CD4-positive, alpha-beta memory T cell (primary cell): Measurements from ENCODE around the gene ERAL1. TPM values are rescaled to one million over a fixed set of nuclear protein-coding genes. Genes with fewer than 3 reads are reported as not detected.
"Not testable (repeated sequence)": the region's sequence is repeated elsewhere in the genome, so short reads cannot be mapped to it uniquely, and the experiment has no call there.

Experiments used
- CTCF ChIA-PET: fragments of 350-600 bp; sonication (Branson Sonifier 250); formaldehyde crosslinking; loops from one replicate; lab custom pipeline; 2021; ENCODE audit warnings: inconsistent platforms; ENCODE audit not compliant: partially characterized antibody; lab: Charles Lee
- POLR2A ChIA-PET: fragments of 350-600 bp; sonication (Branson Sonifier 250); formaldehyde crosslinking; loops from one replicate; lab custom pipeline; 2021; ENCODE audit not compliant: partially characterized antibody; lab: Charles Lee
- DNase-seq, 5 donors: peaks; one replicate each; pipeline versions ENCODE4 v3.0.0 to v3.0.0-alpha.2; 2020 to 2022; ENCODE audit warnings: mixed read lengths in 1 of 5
- H3K27ac ChIP-seq: one replicate; pipeline ENCODE4 v1.7.0; 2013; ENCODE audit warnings: low read depth, low read length
- H3K27me3 ChIP-seq: 2 replicates; pipeline ENCODE4 v1.7.0; 2013; ENCODE audit warnings: mild to moderate bottlenecking, low read length, moderate library complexity; ENCODE audit not compliant: insufficient read depth
- H3K36me3 ChIP-seq: 2 replicates; pipeline ENCODE4 v1.7.0; 2013; ENCODE audit warnings: mild to moderate bottlenecking, low read length, moderate library complexity; ENCODE audit not compliant: insufficient read depth
- H3K4me1 ChIP-seq: 2 replicates; pipeline ENCODE4 v1.7.0; 2013; ENCODE audit warnings: mild to moderate bottlenecking, low read length, moderate library complexity; ENCODE audit not compliant: insufficient read depth
- H3K4me3 ChIP-seq, 2 donors: one replicate each; pipeline ENCODE4 v1.7.0; 2013; ENCODE audit warnings: low read length in 2 of 2, mild to moderate bottlenecking in 1 of 2
- H3K9me3 ChIP-seq, 2 donors: one replicate each; pipeline ENCODE4 v1.7.0; 2013; ENCODE audit warnings: low read length in 2 of 2, control low read depth in 1 of 2; ENCODE audit not compliant: control insufficient read depth in 1 of 2
- H3K27ac Mint-ChIP-seq, 7 donors: one replicate each; pipeline ENCODE4 v1.8.0; 2020 to 2021; ENCODE audit warnings: mixed read lengths in 7 of 7, mild to moderate bottlenecking in 6 of 7, inconsistent platforms in 3 of 7, moderate library complexity in 3 of 7
- H3K27me3 Mint-ChIP-seq, 2 donors: one replicate each; pipeline ENCODE4 v1.8.0; 2020 to 2021; ENCODE audit warnings: mixed read lengths in 2 of 2
- H3K36me3 Mint-ChIP-seq, 2 donors: one replicate each; pipeline ENCODE4 v1.8.0; 2020 to 2021; ENCODE audit warnings: mixed read lengths in 2 of 2, inconsistent platforms in 1 of 2, mild to moderate bottlenecking in 1 of 2
- H3K4me1 Mint-ChIP-seq, 4 donors: one replicate each; pipeline ENCODE4 v1.8.0; 2020 to 2021; ENCODE audit warnings: mixed read lengths in 4 of 4, mild to moderate bottlenecking in 1 of 4
- H3K4me3 Mint-ChIP-seq, 8 donors: one replicate each; pipeline ENCODE4 v1.8.0; 2020 to 2021; ENCODE audit warnings: mixed read lengths in 8 of 8, mild to moderate bottlenecking in 7 of 8, moderate library complexity in 6 of 8, inconsistent platforms in 3 of 8
- H3K9me3 Mint-ChIP-seq, 8 donors: one replicate each; pipeline ENCODE4 v1.8.0; 2020 to 2021; ENCODE audit warnings: mixed read lengths in 8 of 8, mild to moderate bottlenecking in 5 of 8, inconsistent platforms in 3 of 8, moderate library complexity in 1 of 8
- intact Hi-C: fragments of 100-400 bp; cut with micrococcal nuclease; formaldehyde crosslinking; loops from one replicate; pipeline ENCODE4 v1.15.1; 2023
- polyA plus RNA-seq, 2 donors: library from polyadenylated mRNA; unstranded; fragments of 300-500 nt; fragmentation: Illumina TruSeq; gene quantifications; one replicate each; pipeline ENCODE4 v1.2.3, GENCODE V29; 2021
- total RNA-seq, 2 experiments: library from RNA; stranded (reverse); gene quantifications; one replicate each; pipeline ENCODE4 v1.2.3, GENCODE V29; 2021

Gene ERAL1
- total and polyA plus RNA-seq, 4 experiments from 2014 or later, result 23.5 to 41.7 (median 32.7) TPM

DNA sequence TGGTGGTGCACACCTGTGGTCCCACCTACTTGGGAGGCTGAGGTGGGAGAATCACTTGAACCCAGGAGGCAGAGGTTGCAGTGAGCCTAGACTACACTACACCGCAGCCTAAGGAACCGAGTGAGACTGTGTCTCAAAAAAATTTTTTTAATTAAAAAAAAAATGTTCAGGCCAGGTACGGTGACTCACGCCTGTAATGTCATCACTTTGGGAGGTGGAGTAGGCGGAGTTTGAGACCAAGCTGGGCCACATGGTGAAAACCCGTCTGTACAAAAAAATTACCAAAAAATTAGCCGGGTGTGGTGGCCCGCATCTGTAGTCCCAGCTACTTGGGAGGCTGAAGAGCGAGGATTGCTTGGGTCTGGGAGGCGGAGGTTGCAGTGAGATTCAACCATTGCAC lies 8.6 kb upstream of the ERAL1 start:
- H3K9me3 ChIP-seq, result no peaks in the 10 kb centered on the region
- no peaks in the 10 kb centered on the region for H3K36me3 ChIP-seq
- ChIA-PET POLR2A (no interaction called here), CTCF (no interaction called here)
- H3K36me3 Mint-ChIP-seq, result peaks cover 0 to 9% of the 10 kb centered on the region in 2 donors
- no peak for DNase-seq
- H3K27me3 Mint-ChIP-seq, result no peaks in the 10 kb centered on the region
- H3K4me1 Mint-ChIP-seq, result peaks cover 8 to 17% (median 10%) of the 10 kb centered on the region in 4 donors
- H3K4me1 ChIP-seq, result peaks cover 11% of the 10 kb centered on the region
- no peak overlapping the region for H3K27ac ChIP-seq
- no peaks in the 10 kb centered on the region for H3K9me3 Mint-ChIP-seq
- no peak overlapping the region for H3K4me3 Mint-ChIP-seq
- intact Hi-C loops, result no loop called here
- H3K27ac Mint-ChIP-seq, result no peak overlapping the region
- H3K4me3 ChIP-seq, result no peak overlapping the region
- H3K27me3 ChIP-seq, result no peaks in the 10 kb centered on the region

DNA sequence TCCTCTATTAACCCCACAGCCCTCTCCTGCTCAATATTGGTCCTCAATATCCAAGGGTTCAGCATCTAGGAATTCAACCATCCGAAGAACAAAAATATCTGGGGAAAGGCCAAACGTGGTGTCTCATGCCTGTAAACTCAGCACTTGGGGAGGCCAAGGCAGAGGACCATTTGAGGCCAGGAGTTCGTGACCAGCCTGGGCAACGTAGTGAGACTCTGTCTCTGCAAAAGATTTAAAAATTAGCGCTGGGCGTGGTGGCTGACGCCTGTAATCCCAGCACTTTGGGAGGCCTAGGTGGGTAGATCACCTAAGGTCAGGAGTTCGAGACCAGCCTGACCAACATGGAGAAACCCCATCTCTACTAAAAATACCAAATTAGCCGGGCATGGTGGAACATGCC lies 8.1 kb upstream of the ERAL1 start:
- POLR2A ChIA-PET, H3K4me1 ChIP-seq, H3K9me3 Mint-ChIP-seq, H3K4me3 ChIP-seq, H3K27me3 Mint-ChIP-seq, H3K27me3 ChIP-seq, H3K36me3 ChIP-seq, H3K4me3 Mint-ChIP-seq, H3K27ac Mint-ChIP-seq, DNase-seq, CTCF ChIA-PET, intact Hi-C loops, H3K27ac ChIP-seq, H3K9me3 ChIP-seq, H3K36me3 Mint-ChIP-seq: not testable (repeated sequence)
- H3K4me1 Mint-ChIP-seq, result peaks cover 6 to 15% (median 8%) of the 10 kb centered on the region in 4 donors

DNA sequence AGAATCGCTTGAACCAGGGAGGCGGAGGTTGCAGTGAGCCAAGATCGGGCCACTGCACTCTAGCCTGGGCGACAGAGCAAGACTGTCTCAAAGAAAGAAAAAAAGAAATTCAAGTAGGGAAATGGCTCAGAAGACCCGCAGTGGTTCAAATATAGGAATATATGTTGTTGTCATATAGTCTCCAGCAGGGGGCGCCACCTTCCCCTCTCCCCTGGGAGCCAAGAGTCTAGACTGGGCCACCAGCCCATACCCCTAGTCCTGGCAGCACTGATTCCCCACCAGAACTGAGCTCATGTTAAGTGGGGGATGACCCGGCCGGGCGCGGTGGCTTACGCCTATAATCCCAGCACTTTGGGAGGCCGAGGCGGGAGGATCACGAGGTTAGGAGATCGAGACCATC lies 6.1 kb upstream of the ERAL1 start:
- H3K27me3 Mint-ChIP-seq, H3K27me3 ChIP-seq, H3K4me3 ChIP-seq, H3K4me1 ChIP-seq, H3K27ac ChIP-seq, H3K36me3 Mint-ChIP-seq, H3K9me3 Mint-ChIP-seq, H3K4me1 Mint-ChIP-seq, H3K9me3 ChIP-seq, H3K36me3 ChIP-seq, POLR2A ChIA-PET: not testable (repeated sequence)
- intact Hi-C loops, result loop anchor here (1.0 kb wide), 1 partner anchor 68 kb away; no protein-coding TSS in a partner anchor
- Mint-ChIP-seq H3K4me3 (peak overlapping the region in 1 of 8 donors; percentile 15), H3K27ac (peak overlapping the region in 1 of 7 donors; percentile 40)
- peak; percentile 41 to 48 (median 46) for DNase-seq
- CTCF ChIA-PET, result interaction anchor here (1.0 to 3.3 kb wide), 17 partner anchors 11 to 105 kb away, joined by 3 to 14 read pairs (median 4); partner anchors contain the start of genes DHRS13 and FLOT2

DNA sequence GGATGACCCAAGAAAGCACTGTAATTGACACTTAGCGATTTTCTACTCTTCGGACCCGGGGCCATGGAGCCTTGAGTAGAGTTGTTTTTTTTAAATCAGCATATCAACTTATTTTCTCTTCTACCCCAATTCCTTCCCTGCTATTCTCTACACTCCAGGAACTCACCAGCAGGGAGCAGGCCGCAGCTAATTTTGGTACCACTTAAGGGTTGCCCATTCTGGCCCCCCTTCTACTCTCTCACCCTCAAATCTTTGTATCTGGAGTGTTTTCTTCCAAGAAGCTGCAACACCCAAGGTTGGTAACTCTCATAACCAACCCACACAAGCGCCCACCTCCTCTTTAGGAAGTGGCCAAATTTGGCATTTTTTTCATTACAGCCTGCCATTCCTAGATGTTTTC lies 5.5 kb upstream of the ERAL1 start:
- Mint-ChIP-seq H3K27me3 (no peaks in the 10 kb centered on the region), H3K4me3 (no peak overlapping the region), H3K4me1 (peaks cover 0 to 3% (median under 1%) of the 10 kb centered on the region in 4 donors), H3K9me3 (no peaks in the 10 kb centered on the region), H3K36me3 (no peaks in the 10 kb centered on the region), H3K27ac (no peak overlapping the region)
- no peaks in the 10 kb centered on the region for H3K27me3 ChIP-seq
- no peaks in the 10 kb centered on the region for H3K36me3 ChIP-seq
- H3K4me3 ChIP-seq, result no peak overlapping the region
- peaks cover 3% of the 10 kb centered on the region for H3K4me1 ChIP-seq
- no peak for DNase-seq
- CTCF ChIA-PET, result interaction anchor here (0.7 to 3.3 kb wide), 21 partner anchors 12 to 263 kb away, joined by 3 to 14 read pairs (median 4); partner anchors contain the start of genes DHRS13 and FLOT2
- POLR2A ChIA-PET, result interaction anchor here (0.6 kb wide), 1 partner anchor 123 kb away, joined by 3 read pairs; no protein-coding TSS in a partner anchor
- intact Hi-C loops, result no loop called here
- no peak overlapping the region for H3K27ac ChIP-seq
- no peaks in the 10 kb centered on the region for H3K9me3 ChIP-seq

DNA sequence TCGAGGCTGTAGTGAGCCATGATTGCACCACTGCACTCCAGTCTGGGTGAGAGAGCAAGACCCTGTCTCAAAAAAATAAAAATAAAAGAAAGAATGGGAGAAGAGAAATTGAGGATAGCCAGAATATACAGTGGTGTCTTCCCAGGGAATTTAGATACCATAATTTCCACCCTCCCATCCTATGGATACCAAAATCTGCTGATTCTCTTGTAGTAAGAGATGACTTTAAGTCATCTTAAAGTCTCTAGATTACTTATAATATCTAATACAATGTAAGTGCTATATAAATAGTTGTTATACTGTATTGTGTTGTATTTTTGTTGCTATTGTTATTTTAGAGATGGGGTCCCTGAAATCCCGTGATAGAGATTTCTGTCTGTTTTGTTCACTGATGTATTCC lies 1.5 kb upstream of the ERAL1 start:
- H3K27ac ChIP-seq, result no peak overlapping the region
- Mint-ChIP-seq H3K9me3 (no peaks in the 10 kb centered on the region), H3K4me1 (peaks cover 4 to 19% (median 11%) of the 10 kb centered on the region in 4 donors), H3K36me3 (peaks cover 6 to 14% of the 10 kb centered on the region in 2 donors), H3K27me3 (no peaks in the 10 kb centered on the region), H3K4me3 (peak overlapping the region in 7 of 8 donors; percentile 12 to 59 (median 52)), H3K27ac (peak overlapping the region in 1 of 7 donors; percentile 41)
- H3K4me3 ChIP-seq, result no peak overlapping the region
- intact Hi-C loops, result loop anchor here (5.0 kb wide), 1 partner anchor 126 kb away; the partner anchor contains the start of genes NEK8 and TLCD1
- H3K27me3 ChIP-seq, result no peaks in the 10 kb centered on the region
- no peaks in the 10 kb centered on the region for H3K9me3 ChIP-seq
- CTCF ChIA-PET, result interaction anchor here (0.7 to 1.5 kb wide), 4 partner anchors 48 to 126 kb away, joined by 3 to 4 read pairs (median 4); no protein-coding TSS in a partner anchor
- POLR2A ChIA-PET, result interaction anchor here (0.7 to 2.4 kb wide), 2 partner anchors 11 to 45 kb away, joined by 4 to 12 read pairs; partner anchors contain the start of gene FAM222B
- DNase-seq, result no peak
- peaks cover 7% of the 10 kb centered on the region for H3K36me3 ChIP-seq
- H3K4me1 ChIP-seq, result peaks cover 13% of the 10 kb centered on the region

DNA sequence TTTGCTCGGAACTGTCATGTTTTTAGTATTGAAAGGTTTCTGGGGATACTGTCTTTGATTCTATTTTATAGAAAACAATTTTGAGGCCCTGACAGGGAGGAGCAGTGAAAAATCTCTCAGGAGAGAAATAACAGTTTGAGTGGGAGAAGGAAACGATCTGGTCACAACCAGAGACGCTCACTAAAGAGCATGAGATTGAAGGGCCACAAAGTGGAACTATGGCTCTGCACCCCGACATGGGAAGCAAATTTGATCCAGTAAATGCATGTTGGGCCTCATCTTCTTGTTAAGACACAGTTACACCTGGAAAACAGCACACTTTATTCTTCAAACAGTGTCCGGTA lies 492 bp downstream of the ERAL1 start:
- no peak for DNase-seq

DNA sequence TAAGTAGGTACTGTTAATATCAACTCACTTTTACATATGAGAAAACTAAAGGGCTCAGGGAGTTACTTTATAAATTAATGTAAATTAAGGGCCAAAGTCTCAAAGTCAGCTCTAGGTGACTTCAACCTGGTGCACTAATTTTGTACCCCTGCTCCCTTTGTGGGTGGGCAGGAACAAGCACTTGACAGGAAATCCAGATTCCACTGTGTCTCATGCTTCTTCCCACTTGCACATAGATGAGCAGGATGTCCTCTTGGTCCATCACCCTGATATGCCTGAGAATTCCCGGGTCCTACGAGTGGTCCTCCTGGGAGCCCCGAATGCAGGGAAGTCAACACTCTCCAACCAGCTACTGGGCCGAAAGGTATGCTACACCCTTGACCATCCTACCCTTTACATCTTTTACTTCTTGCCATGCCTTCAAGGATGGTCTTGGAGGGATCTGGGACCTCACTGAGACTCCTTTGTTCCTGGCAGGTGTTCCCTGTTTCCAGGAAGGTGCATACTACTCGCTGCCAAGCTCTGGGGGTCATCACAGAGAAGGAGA lies 1.3 kb downstream of the ERAL1 start:
- intact Hi-C loops, result no loop called here
- CTCF ChIA-PET, result interaction anchor here (0.8 to 0.9 kb wide), 3 partner anchors 92 to 129 kb away, joined by 3 to 6 read pairs (median 6); partner anchors contain the start of gene TLCD1
- Mint-ChIP-seq H3K4me1 (peaks cover 4 to 19% (median 11%) of the 10 kb centered on the region in 4 donors), H3K9me3 (no peaks in the 10 kb centered on the region), H3K4me3 (peak overlapping the region; percentile 31 to 98 (median 94)), H3K27ac (peak overlapping the region in 1 of 7 donors; percentile 35), H3K36me3 (peaks cover 17 to 35% of the 10 kb centered on the region in 2 donors), H3K27me3 (no peaks in the 10 kb centered on the region)
- peaks cover 13% of the 10 kb centered on the region for H3K4me1 ChIP-seq
- POLR2A ChIA-PET, result interaction anchor here (1.5 to 1.8 kb wide), 2 partner anchors 15 to 46 kb away, joined by 6 to 8 read pairs; partner anchors contain the start of gene DHRS13
- no peaks in the 10 kb centered on the region for H3K9me3 ChIP-seq
- H3K36me3 ChIP-seq, result peaks cover 21% of the 10 kb centered on the region
- H3K27me3 ChIP-seq, result no peaks in the 10 kb centered on the region
- no peak overlapping the region for H3K4me3 ChIP-seq
- H3K27ac ChIP-seq, result no peak overlapping the region
- DNase-seq, result no peak

More for the DNA sequence above, 492 bp downstream of the ERAL1 start:
- H3K4me1 ChIP-seq, result peaks cover 13% of the 10 kb centered on the region
- ChIA-PET CTCF (no interaction called here), POLR2A (interaction anchor here (1.0 to 2.4 kb wide), 4 partner anchors 13 to 1969 kb away, joined by 3 to 12 read pairs (median 7); partner anchors contain the start of genes DHRS13 and FAM222B)
- Mint-ChIP-seq H3K36me3 (peaks cover 15 to 28% of the 10 kb centered on the region in 2 donors), H3K27me3 (no peaks in the 10 kb centered on the region), H3K27ac (peak overlapping the region; percentile 82 to 96 (median 94)), H3K4me3 (peak overlapping the region; percentile 90 to 98 (median 95)), H3K4me1 (peaks cover 4 to 19% (median 11%) of the 10 kb centered on the region in 4 donors), H3K9me3 (no peaks in the 10 kb centered on the region)
- H3K36me3 ChIP-seq, result peaks cover 18% of the 10 kb centered on the region
- intact Hi-C loops, result no loop called here
- peak overlapping the region; percentile 88 to 91 for H3K4me3 ChIP-seq
- H3K27me3 ChIP-seq, result no peaks in the 10 kb centered on the region
- no peaks in the 10 kb centered on the region for H3K9me3 ChIP-seq
- peak overlapping the region; percentile 73 for H3K27ac ChIP-seq
